Liver (tissue), 9 donors: Measurements from ENCODE around the gene GSTM3. TPM values are rescaled to one million over a fixed set of nuclear protein-coding genes. Genes with fewer than 3 reads are reported as not detected.

Experiments used
- DNase-seq: peaks from one replicate; pipeline ENCODE4 v3.0.0-alpha.2; 2017; ENCODE audit warnings: low spot score
- H3K27ac ChIP-seq, 2 donors: one replicate each; pipeline ENCODE4 v1.7.0; 2013; ENCODE audit warnings: inconsistent platforms in 2 of 2, low read length in 2 of 2, control low read depth in 1 of 2, low read depth in 1 of 2, mild to moderate bottlenecking in 1 of 2
- H3K27me3 ChIP-seq, 4 donors: one replicate each; pipeline versions ENCODE4 v1.6.1 to v1.7.0; 2013; ENCODE audit warnings: low read length in 3 of 4, inconsistent platforms in 1 of 4, mild to moderate bottlenecking in 1 of 4, moderate library complexity in 1 of 4; ENCODE audit not compliant: control insufficient read depth in 4 of 4, insufficient read depth in 4 of 4
- H3K36me3 ChIP-seq, 4 donors: one replicate each; pipeline versions ENCODE4 v1.6.1 to v1.7.0; 2013; ENCODE audit warnings: low read length in 3 of 4, mild to moderate bottlenecking in 3 of 4, low read depth in 1 of 4, moderate library complexity in 1 of 4; ENCODE audit not compliant: control insufficient read depth in 4 of 4, insufficient read depth in 3 of 4
- H3K4me1 ChIP-seq, 4 donors: one replicate each; pipeline versions ENCODE4 v1.6.1 to v1.7.0; 2013; ENCODE audit warnings: low read length in 3 of 4, mild to moderate bottlenecking in 3 of 4, moderate library complexity in 1 of 4; ENCODE audit not compliant: control insufficient read depth in 4 of 4, insufficient read depth in 4 of 4
- H3K4me3 ChIP-seq, 3 donors: one replicate each; pipeline versions ENCODE4 v1.6.1 to v1.7.0; 2013; ENCODE audit warnings: low read length in 3 of 3, control low read depth in 1 of 3, low read depth in 1 of 3, mild to moderate bottlenecking in 1 of 3
- H3K9ac ChIP-seq, 2 donors: one replicate each; pipeline ENCODE4 v1.7.0; 2013; ENCODE audit warnings: low read length in 2 of 2, mild to moderate bottlenecking in 2 of 2, moderate library complexity in 2 of 2, control low read depth in 1 of 2, low read depth in 1 of 2
- H3K9me3 ChIP-seq, 4 donors: one replicate each; pipeline versions ENCODE4 v1.6.1 to v1.7.0; 2013; ENCODE audit warnings: low read length in 3 of 4; ENCODE audit not compliant: control insufficient read depth in 4 of 4
- ATF3 ChIP-seq: IDR thresholded peaks from 2 replicates; pipeline ENCODE4 v1.6.1; 2016; ENCODE audit warnings: antibody characterized with exemption
- CTCF ChIP-seq: fragments of 150-350 bp; IDR thresholded peaks from 2 replicates; pipeline ENCODE4 v1.5.1; 2017; ENCODE audit warnings: improper control_type of control experiment, low read depth, low read length; ENCODE audit not compliant: missing input control
- FOXA1 ChIP-seq: IDR thresholded peaks from 2 replicates; pipeline ENCODE4 v1.6.1; 2016; ENCODE audit warnings: antibody characterized with exemption
- FOXA2 ChIP-seq: IDR thresholded peaks from 2 replicates; pipeline ENCODE4 v1.6.1; 2016; ENCODE audit warnings: antibody characterized with exemption
- GABPA ChIP-seq, 2 donors: IDR thresholded peaks in 1 of 2; conservative IDR thresholded peaks in 1 of 2; 2 replicates each; pipeline ENCODE4 v1.6.1; 2016; ENCODE audit warnings: antibody characterized with exemption in 2 of 2, mild to moderate bottlenecking in 1 of 2, moderate library complexity in 1 of 2
- HNF4A ChIP-seq, 2 donors: conservative IDR thresholded peaks; 2 replicates each; pipeline ENCODE4 v1.6.1; 2016; ENCODE audit warnings: antibody characterized with exemption in 2 of 2, mild to moderate bottlenecking in 2 of 2
- HNF4G ChIP-seq: IDR thresholded peaks from 2 replicates; pipeline ENCODE4 v1.6.1; 2016; ENCODE audit warnings: antibody characterized with exemption
- JUND ChIP-seq, 2 donors: IDR thresholded peaks; 2 replicates each; pipeline ENCODE4 v1.6.1; 2016; ENCODE audit warnings: antibody characterized with exemption in 2 of 2
- MAX ChIP-seq: IDR thresholded peaks from 2 replicates; pipeline ENCODE4 v1.6.1; 2016; ENCODE audit warnings: antibody characterized with exemption
- RAD21 ChIP-seq, 2 donors: IDR thresholded peaks; 2 replicates each; pipeline ENCODE4 v1.6.1; 2016; ENCODE audit warnings: antibody characterized with exemption in 2 of 2, mild to moderate bottlenecking in 2 of 2
- RXRA ChIP-seq, 2 donors: IDR thresholded peaks; 2 replicates each; pipeline ENCODE4 v1.6.1; 2017 to 2018; ENCODE audit warnings: antibody characterized with exemption in 2 of 2, mild to moderate bottlenecking in 1 of 2
- SP1 ChIP-seq: IDR thresholded peaks from 2 replicates; pipeline ENCODE4 v1.6.1; 2018; ENCODE audit warnings: antibody characterized with exemption, mild to moderate bottlenecking
- TAF1 ChIP-seq: conservative IDR thresholded peaks from 2 replicates; pipeline ENCODE4 v1.6.1; 2016; ENCODE audit warnings: antibody characterized with exemption, mild to moderate bottlenecking
- YY1 ChIP-seq: IDR thresholded peaks from 2 replicates; pipeline ENCODE4 v1.6.1; 2016; ENCODE audit warnings: antibody characterized with exemption, mild to moderate bottlenecking
- ZBTB33 ChIP-seq: IDR thresholded peaks from 2 replicates; pipeline ENCODE4 v1.6.1; 2016; ENCODE audit warnings: antibody characterized with exemption
- WGBS: extraction: QIAGEN DNeasy Blood & Tissue Kit; methylation state at CpG from one replicate; pipeline ENCODE4 v1.1.7; 2013; 5-methylcytosine and 5-hydroxymethylcytosine counted together
- polyA plus RNA-seq, 2 donors: library from polyadenylated mRNA; stranded (reverse) in 1 of 2; unstranded in 1 of 2; fragments of 200-250 nt in 1 of 2; fragments of >200 nt in 1 of 2; fragmentation: Nextera tagmentation in 1 of 2; extraction: Ambion mirVana in 1 of 2; gene quantifications; one replicate each; pipeline versions ENCODE4 v1.2.1 to v1.2.3, GENCODE V29; 2013 to 2015
- total RNA-seq, 2 donors: library from RNA; depleted of rRNA; stranded (reverse); fragments of >200 nt; gene quantifications; one replicate each; pipeline ENCODE4 v1.2.3, GENCODE V29; 2014
- donor health status: healthy.
- donor health status: healthy.
- donor health status: healthy.
- donor health status: healthy.
- donor health status: healthy.

The GSTM3 gene
- total and polyA plus RNA-seq, 4 donors = 6.9 to 51.5 (median 34.9) TPM

GRCh38 chr1:109773203-109773899 is 32.5 kb upstream of the GSTM3 start:
- Histone ChIP-seq H3K27ac (no peak overlapping the region), H3K9me3 (no peaks in the 10 kb centered on the region), H3K4me3 (no peak overlapping the region), H3K36me3 (no peaks in the 10 kb centered on the region), H3K27me3 (no peaks in the 10 kb centered on the region), H3K9ac (no peak overlapping the region), H3K4me1 (peaks cover 0 to 6% (median 0%) of the 10 kb centered on the region in 4 donors)
- DNase-seq = peak; percentile 61
- 42% methylated on average over 17 of the region's 17 CpGs for WGBS
- peak; percentile 95 for TF ChIP-seq CTCF
- TF ChIP-seq HNF4G = no peak
- TF ChIP-seq ZBTB33 = no peak
- TF ChIP-seq ATF3 = no peak
- peak in 1 of 2 donors; percentile 41 for TF ChIP-seq RXRA (IDR thresholded peaks at IDR 0.05)
- TF ChIP-seq GABPA (IDR thresholded peaks at IDR 0.05 in 1 of 2, conservative IDR thresholded peaks at IDR 0.05 in 1 of 2) = no peak
- peak; percentile 100 for TF ChIP-seq RAD21 (IDR thresholded peaks at IDR 0.05)
- TF ChIP-seq SP1 = no peak

- no peaks in the 10 kb centered on the region for H3K27me3 ChIP-seq
- no peak overlapping the region for H3K9ac ChIP-seq
- H3K27ac ChIP-seq = no peak overlapping the region
- no peak overlapping the region for H3K4me3 ChIP-seq
- peaks cover 0 to 6% (median 0%) of the 10 kb centered on the region in 4 donors for H3K4me1 ChIP-seq
- no peaks in the 10 kb centered on the region for H3K9me3 ChIP-seq
- no peak for TF ChIP-seq GABPA (IDR thresholded peaks at IDR 0.05 in 1 of 2, conservative IDR thresholded peaks at IDR 0.05 in 1 of 2)
- no peak for TF ChIP-seq FOXA1
- TF ChIP-seq HNF4G = no peak
- no peak for TF ChIP-seq YY1
- no peak for TF ChIP-seq RAD21 (IDR thresholded peaks at IDR 0.05)
- no peak for TF ChIP-seq MAX
- TF ChIP-seq HNF4A (conservative IDR thresholded peaks at IDR 0.05) = no peak
- TF ChIP-seq JUND (IDR thresholded peaks at IDR 0.05) = no peak
- no peak for TF ChIP-seq RXRA (IDR thresholded peaks at IDR 0.05)
- TF ChIP-seq FOXA2 = no peak
- no peak for TF ChIP-seq TAF1
- TF ChIP-seq SP1 = no peak
- no peak for DNase-seq
- H3K36me3 ChIP-seq = no peaks in the 10 kb centered on the region
- WGBS = 88% methylated on average over 6 of the region's 6 CpGs
Observed at GRCh38 chr1:109772658-109773202, 31.9 kb upstream of the GSTM3 start.
